HG03280 (cell line): Measurements from ENCODE around the gene DLG1.
A peak's percentile ranks its signal among the peaks of the same experiment; 100 is the strongest.

Experiments used
- ATAC-seq: cut with Tn5 transposase; IDR thresholded peaks from one replicate; pipeline ENCODE4 v1.9.1; 2021; ENCODE audit warnings: mild to moderate bottlenecking, moderate library complexity; ENCODE audit not compliant: unreplicated experiment

Gene DLG1

GRCh38 chr3:197320582-197320981 lies 22.2 kb upstream of the DLG1 start:
- no peak for ATAC-seq

DNA sequence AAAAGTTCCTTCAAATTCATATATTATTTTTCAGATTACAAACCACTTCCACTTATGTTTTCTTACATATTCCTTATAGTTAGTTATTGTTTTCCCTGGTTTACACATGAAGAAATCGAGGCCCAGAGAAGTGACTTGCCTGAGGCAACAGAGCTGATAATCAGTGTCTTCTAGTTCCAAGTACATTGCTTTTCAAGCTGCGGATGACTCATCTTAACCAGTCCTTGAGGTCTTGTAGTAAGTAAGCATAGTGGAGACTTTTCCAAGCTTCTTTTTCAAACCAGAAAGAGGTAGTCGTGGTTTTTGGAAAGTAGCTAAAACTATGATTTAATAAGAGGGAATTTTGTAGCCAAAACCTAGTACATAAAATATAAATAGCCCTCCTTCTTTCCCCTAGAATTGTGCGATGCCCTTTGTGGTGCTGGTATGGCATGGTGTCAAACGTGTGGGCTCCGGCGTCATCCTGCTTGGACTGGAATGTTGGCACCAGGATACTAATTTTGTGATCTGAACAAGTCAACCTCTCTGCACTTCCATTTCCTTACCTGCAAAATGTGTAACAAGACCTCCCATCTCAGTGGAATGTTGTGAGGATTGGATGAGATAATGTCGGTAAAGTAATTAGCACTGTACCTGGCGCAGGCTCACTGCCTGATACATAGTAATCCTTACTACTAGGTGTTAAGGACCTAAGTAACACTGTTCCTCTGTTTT lies 19.0 kb upstream of the DLG1 start:
- ATAC-seq, result no peak

- no peak for ATAC-seq
Observed at GRCh38 chr3:197312431-197312830, 14.0 kb upstream of the DLG1 start.

GRCh38 chr3:197311591-197311990 lies 13.2 kb upstream of the DLG1 start:
- no peak for ATAC-seq

GRCh38 chr3:197309528-197310361 lies 11.3 kb upstream of the DLG1 start:
- no peak for ATAC-seq

DNA sequence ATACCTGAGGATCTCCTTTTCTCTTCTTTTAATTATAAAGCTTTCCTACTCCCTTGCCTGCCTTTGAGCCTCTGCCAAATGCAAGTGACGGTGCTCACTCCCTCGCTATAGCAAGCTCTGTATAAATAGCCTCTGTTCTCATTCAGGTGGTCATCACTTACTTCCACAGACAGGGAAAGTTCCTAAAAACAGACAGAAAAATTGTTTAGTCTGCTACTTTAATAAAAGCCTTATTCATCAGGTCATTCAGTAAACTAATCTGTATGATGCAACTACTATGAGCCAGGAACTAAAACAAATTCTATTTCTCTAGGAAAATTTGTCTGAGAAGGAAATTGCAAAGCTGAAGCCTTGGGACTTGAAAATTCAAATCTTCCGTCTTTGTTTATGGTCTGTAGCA lies 10.2 kb upstream of the DLG1 start:
- ATAC-seq, result no peak

DNA sequence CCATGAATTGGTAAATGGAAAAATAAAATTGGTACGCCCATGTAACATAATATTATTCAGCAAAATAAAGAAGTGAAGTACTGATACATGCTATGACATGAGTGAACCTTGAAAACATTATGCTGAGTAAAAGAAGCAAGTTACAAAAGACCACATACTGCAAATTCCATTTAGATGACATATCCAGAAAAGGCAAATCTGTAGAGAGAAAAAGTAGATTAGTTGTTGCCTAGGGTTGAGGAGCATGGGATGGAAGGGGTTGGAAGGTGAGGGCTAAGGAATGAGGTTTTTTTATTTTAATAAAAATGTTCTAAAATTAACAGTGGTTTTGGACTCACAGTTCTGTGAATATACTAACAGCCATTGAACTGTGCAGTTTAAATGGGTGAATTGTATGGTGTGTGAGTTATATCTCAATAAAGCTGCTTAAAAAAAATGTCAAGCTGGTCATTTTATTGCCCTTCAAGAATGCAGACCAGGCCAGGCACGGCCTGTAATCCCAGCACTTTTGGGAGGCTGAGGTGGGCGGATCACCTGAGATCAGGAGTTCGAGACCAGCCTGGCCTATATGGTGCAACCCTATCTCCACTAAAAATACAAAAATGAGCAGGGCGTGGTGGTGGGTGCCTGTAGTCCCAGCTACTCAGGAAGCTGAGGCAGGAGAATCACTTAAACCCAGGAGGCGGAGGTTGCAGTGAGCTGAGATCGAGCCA lies 8.1 kb upstream of the DLG1 start:
- ATAC-seq, result no peak

GRCh38 chr3:197305854-197306253 lies 7.4 kb upstream of the DLG1 start:
- peak; percentile 89 for ATAC-seq

DNA sequence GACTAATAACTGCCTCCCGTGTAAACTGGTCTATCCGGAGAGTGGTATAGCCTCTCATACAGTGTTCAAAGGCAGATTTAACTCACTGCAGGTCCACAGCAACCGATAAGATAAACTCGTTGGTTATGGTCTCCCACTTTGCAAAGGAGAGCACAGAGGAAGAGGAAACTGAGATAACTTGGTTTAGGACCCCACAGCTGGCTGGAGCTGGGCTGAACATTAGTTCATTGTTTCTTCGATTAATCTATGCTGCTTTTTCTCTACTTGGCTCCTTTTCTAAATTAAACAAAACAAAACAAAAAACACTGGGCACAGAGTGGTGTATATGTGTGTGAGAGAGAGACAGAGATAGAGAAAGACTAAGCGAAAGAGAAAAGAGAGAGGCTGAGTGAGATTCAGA lies 5.0 kb upstream of the DLG1 start:
- ATAC-seq, result no peak

- ATAC-seq, result no peak
Observed at GRCh38 chr3:197302696-197303341, 4.4 kb upstream of the DLG1 start.

DNA sequence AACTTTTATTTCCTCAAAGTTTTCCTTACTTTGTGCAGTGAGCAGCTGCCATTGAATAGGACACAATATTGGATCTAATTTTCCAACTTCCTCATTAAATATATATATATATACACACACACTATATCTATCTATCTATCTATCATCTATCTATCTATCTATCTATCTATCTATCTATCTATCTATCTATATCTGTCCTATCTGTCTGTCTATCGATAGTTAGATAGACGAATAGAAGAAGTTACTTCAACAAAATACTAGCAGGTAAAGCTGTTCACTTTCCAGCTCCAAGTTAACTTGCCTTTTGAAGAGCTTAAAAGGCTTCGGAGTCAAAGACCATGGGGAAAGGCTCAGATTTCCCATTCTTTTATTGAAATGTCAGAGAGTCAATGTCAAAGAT lies 3.6 kb upstream of the DLG1 start:
- no peak for ATAC-seq

DNA sequence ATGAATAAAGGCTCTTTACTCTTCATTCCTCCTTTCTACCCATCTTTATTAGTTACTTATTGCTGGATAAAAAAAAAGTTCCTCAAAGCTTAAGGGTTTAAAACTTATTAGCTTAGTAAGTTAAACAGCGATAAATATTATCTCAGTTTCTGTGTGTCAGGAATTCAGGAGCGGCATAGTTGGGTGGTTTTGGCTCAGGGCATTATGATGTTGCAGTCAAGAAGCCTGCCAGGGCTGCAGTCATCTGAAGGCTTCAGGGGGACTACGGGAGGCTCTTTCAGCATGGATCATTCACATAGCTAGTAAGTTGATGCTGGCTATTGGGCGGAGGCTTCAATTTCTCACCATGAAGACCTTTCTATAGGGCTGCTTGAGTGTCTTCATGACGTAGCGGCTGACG lies 1.9 kb upstream of the DLG1 start:
- no peak for ATAC-seq

- peak; percentile 21 for ATAC-seq
Observed at GRCh38 chr3:197298945-197299854, 788 bp upstream of the DLG1 start.

GRCh38 chr3:197297476-197298340 lies 704 bp downstream of the DLG1 start:
- ATAC-seq, result peak; percentile 67

GRCh38 chr3:197297002-197297401 lies 1.4 kb downstream of the DLG1 start:
- no peak for ATAC-seq

- no peak for ATAC-seq
Observed at GRCh38 chr3:197296545-197296944, 1.9 kb downstream of the DLG1 start.

GRCh38 chr3:197295871-197296270 lies 2.5 kb downstream of the DLG1 start:
- no peak for ATAC-seq

GRCh38 chr3:197293605-197294237 lies 4.7 kb downstream of the DLG1 start:
- no peak for ATAC-seq

DNA sequence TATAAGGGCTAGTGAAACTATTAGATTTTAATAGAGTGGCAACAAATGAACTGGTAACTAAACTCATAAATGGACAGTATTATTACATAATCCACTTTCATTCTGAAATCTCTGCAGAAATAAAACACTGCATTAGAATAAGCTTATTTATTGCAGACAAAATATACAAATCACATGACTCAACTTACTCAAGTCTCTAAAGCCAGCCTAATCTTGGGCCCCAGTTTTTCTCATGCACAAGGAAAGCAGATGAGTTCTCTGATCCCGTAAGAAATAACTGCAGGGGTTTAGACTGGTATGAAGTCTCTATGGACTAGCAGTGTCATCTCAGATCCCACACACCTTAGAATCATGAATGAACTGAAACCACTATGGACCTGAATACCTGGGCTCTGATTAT lies 5.8 kb downstream of the DLG1 start:
- ATAC-seq, result no peak
